GM12878 (cell line): ENCODE results near the gene CCIN. TPM values are rescaled to one million over a fixed set of nuclear protein-coding genes. Genes with fewer than 3 reads are reported as not detected.
"Not testable (repeated sequence)": the region's sequence is repeated elsewhere in the genome, so short reads cannot be mapped to it uniquely, and the experiment has no call there.

ENCODE experiments used
- ATAC-seq: fragments of 200-7000 bp; cut with Tn5 transposase; 3 replicates; pipeline ENCODE4 v1.9.1; 2020; ENCODE audit warnings: mild to moderate bottlenecking, moderate library complexity
- BruUV-seq: library from RNA; stranded (reverse); fragments of 400-500 nt; replicated peaks from 2 replicates; lab custom pipeline; 2021; lab: Mats Ljungman, UMichigan
- CTCF ChIA-PET: fragments of 300-600 bp; sonication (Branson Sonifier 250); formaldehyde crosslinking; extraction: SDS; loops from one replicate; lab custom pipeline; 2021; ENCODE audit warnings: inconsistent platforms; lab: Yijun Ruan, JAX
- POLR2A ChIA-PET: fragments of 350-600 bp; formaldehyde crosslinking; extraction: SDS; loops from one replicate; lab custom pipeline; 2021; ENCODE audit warnings: inconsistent platforms; lab: Charles Lee
- RAD21 ChIA-PET: fragments of 300-600 bp; sonication (Branson Sonifier 250); formaldehyde crosslinking; loops from one replicate; lab custom pipeline; 2023; ENCODE audit warnings: antibody characterized with exemption; ENCODE audit not compliant: unreplicated experiment; lab: Charles Lee
- SMC1A ChIA-PET: fragments of 300-600 bp; sonication (Branson Sonifier 250); formaldehyde crosslinking; loops from one replicate; lab custom pipeline; 2023; ENCODE audit not compliant: unreplicated experiment, uncharacterized antibody; lab: Charles Lee
- DNase-seq: peaks from one replicate; pipeline ENCODE4 v3.0.0-alpha.2; 2011; ENCODE audit warnings: low read depth, low spot score
- FAIRE-seq: peaks from 3 replicates; lab custom pipeline; 2011; peaks lifted over from hg19 to GRCh38; lab: Jason Lieb, UNC
- H2AFZ ChIP-seq: 2 replicates; pipeline ENCODE4 v1.6.0; 2011; ENCODE audit warnings: low read depth, low read length, control low read depth; ENCODE audit not compliant: control insufficient read depth
- H3K27ac ChIP-seq: 2 replicates; pipeline ENCODE4 v1.5.1; 2011; ENCODE audit warnings: control low read depth; ENCODE audit not compliant: control insufficient read depth, insufficient read depth
- H3K27me3 ChIP-seq, 2 experiments: replicated peaks in 1 of 2; 2 replicates each; pipeline versions ENCODE4 v1.6.0 to v1.6.1; 2011; ENCODE audit warnings: low read length in 1 of 2; ENCODE audit not compliant: control insufficient read depth in 2 of 2, insufficient read depth in 2 of 2
- H3K36me3 ChIP-seq, 2 experiments: 2 replicates each; pipeline ENCODE4 v1.5.1; 2011; ENCODE audit warnings: low read length in 1 of 2; ENCODE audit not compliant: control insufficient read depth in 2 of 2, insufficient read depth in 2 of 2
- H3K4me1 ChIP-seq: 2 replicates; pipeline ENCODE4 v1.6.1; 2011; ENCODE audit warnings: mild to moderate bottlenecking, low read length, moderate library complexity, mixed read lengths; ENCODE audit not compliant: control insufficient read depth, insufficient read depth
- H3K4me2 ChIP-seq: 2 replicates; pipeline ENCODE4 v1.6.0; 2011; ENCODE audit warnings: control low read depth; ENCODE audit not compliant: control insufficient read depth, insufficient read depth
- H3K4me3 ChIP-seq: fragments of 200-600 bp; sonication (generic); 2 replicates; pipeline ENCODE4 v1.5.1; 2016
- H3K79me2 ChIP-seq: 2 replicates; pipeline ENCODE4 v1.6.0; 2011; ENCODE audit warnings: low read length; ENCODE audit not compliant: control insufficient read depth, insufficient read depth
- H3K9ac ChIP-seq: 2 replicates; pipeline ENCODE4 v1.8.0; 2011; ENCODE audit warnings: low read length, control low read depth, mixed read lengths; ENCODE audit not compliant: control insufficient read depth, insufficient read depth
- H3K9me3 ChIP-seq: replicated peaks from 3 replicates; pipeline ENCODE4 v1.5.1; 2011; ENCODE audit warnings: mild to moderate bottlenecking, low read length; ENCODE audit not compliant: control insufficient read depth, insufficient read depth
- H4K20me1 ChIP-seq: 2 replicates; pipeline ENCODE4 v1.6.0; 2011; ENCODE audit not compliant: control insufficient read depth, insufficient read depth
- BRCA1 ChIP-seq: IDR thresholded peaks from 2 replicates; pipeline ENCODE4 v1.6.1; 2011; ENCODE audit warnings: low read depth, low read length, improper control_type of control experiment
- GABPA ChIP-seq: IDR thresholded peaks from 2 replicates; pipeline ENCODE4 v1.6.1; 2014; ENCODE audit warnings: antibody characterized with exemption, low read depth, mild to moderate bottlenecking, inconsistent platforms
- JUNB ChIP-seq: IDR thresholded peaks from 2 replicates; pipeline ENCODE4 v1.6.1; 2016; ENCODE audit warnings: antibody characterized with exemption, mild to moderate bottlenecking
- MYB ChIP-seq: fragments of 150-350 bp; IDR thresholded peaks from 2 replicates; pipeline ENCODE4 v1.6.1; 2014; ENCODE audit warnings: mild to moderate bottlenecking, low read depth, low read length, borderline replicate concordance
- SRF ChIP-seq, 2 experiments: IDR thresholded peaks; 2 replicates each; pipeline ENCODE4 v1.6.1; 2011; ENCODE audit warnings: low read depth in 2 of 2, low read length in 2 of 2, mild to moderate bottlenecking in 1 of 2, moderate library complexity in 1 of 2
- TARDBP ChIP-seq: IDR thresholded peaks from 2 replicates; pipeline ENCODE4 v1.6.1; 2016; ENCODE audit warnings: borderline replicate concordance
- WGBS: methylation state at CpG from one replicate; pipeline ENCODE4 v1.1.6; 2016; ENCODE audit warnings: low lambda C conversion rate; ENCODE audit not compliant: insufficient replicate concordance, insufficient coverage; ENCODE audit errors: missing lambda C conversion rate; 5-methylcytosine and 5-hydroxymethylcytosine counted together
- in situ Hi-C: fragments of 300-500 bp; cut with MboI; formaldehyde crosslinking; loops from 9 replicates; pipeline ENCODE4 v1.14.3; 2018; ENCODE audit warnings: mixed read lengths
- intact Hi-C: fragments of 100-400 bp; cut with micrococcal nuclease; formaldehyde crosslinking; loops from one replicate; pipeline ENCODE4 v1.14.2; 2022; ENCODE audit not compliant: unreplicated experiment
- polyA plus RNA-seq, 11 experiments: library from polyadenylated mRNA; depleted of rRNA in 4 of 11; unstranded in 6 of 11; stranded (reverse) in 5 of 11; fragments of >200 nt; fragmentation: Nextera tagmentation in 4 of 11; fragmentation: Illumina TruSeq in 1 of 11; extraction: Ambion mirVana in 4 of 11; extraction: Trizol in 1 of 11; gene quantifications; 1 replicate in 1 of 11; 2 replicates in 10 of 11; pipeline versions ENCODE4 v1.2.1 to v1.2.3, GENCODE V29; 2011 to 2016; ENCODE audit warnings: inconsistent platforms in 2 of 11, missing spikeins in 2 of 11, low read depth in 1 of 11
- total RNA-seq, 4 experiments: library from RNA; depleted of rRNA in 3 of 4; stranded (reverse); fragments of >200 nt in 3 of 4; fragmentation: Illumina TruSeq in 1 of 4; extraction: Trizol in 1 of 4; gene quantifications; 2 replicates each; pipeline versions ENCODE4 v1.2.1 to v1.2.3, GENCODE V29; 2013 to 2021
- TF ChIP-seq, protein P1 (sequence below): IDR thresholded peaks from 2 replicates; pipeline ENCODE4 v1.6.1; 2012; ENCODE audit warnings: low read depth, low read length, improper control_type of control experiment
- TF ChIP-seq, protein P2 (sequence below): fragments of 450-650 bp; IDR thresholded peaks from 2 replicates; pipeline ENCODE4 v1.6.1; 2016; ENCODE audit warnings: mild to moderate bottlenecking, moderate library complexity, borderline replicate concordance
- TF ChIP-seq, protein P3 (sequence below): fragments of 450-650 bp; conservative IDR thresholded peaks from 2 replicates; pipeline ENCODE4 v1.6.1; 2017; ENCODE audit warnings: mild to moderate bottlenecking, moderate library complexity

Gene CCIN
- total and polyA plus RNA-seq, 10 of the 15 experiments (the other 5 are each of a cell fraction or from before 2014, with no cell fraction given): not detected

DNA sequence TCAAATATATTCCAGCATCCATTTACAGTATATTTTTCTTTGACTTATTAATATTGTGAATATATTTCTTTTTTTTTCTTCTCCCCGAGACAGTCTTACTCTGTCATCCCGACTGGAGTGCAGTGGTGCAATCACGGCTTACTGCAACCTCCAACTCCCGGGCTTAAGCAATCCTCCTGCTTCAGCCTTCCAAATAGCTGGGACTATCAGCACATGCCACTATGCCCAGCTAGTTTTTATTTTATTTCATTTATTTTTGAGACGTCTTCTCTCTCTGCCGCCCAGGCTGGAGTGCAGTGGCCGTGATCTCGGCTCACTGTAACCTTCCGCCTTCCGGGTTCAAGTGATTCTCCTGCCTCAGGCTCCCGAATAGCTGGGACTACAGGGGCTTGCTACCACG, 40.0 kb upstream of the CCIN start:
- no peak for TF ChIP-seq TARDBP
- no peak for TF ChIP-seq SRF (IDR thresholded peaks at IDR 0.05; ENCODE audit: low read depth in 2 of 2, low read length in 2 of 2)
- TF ChIP-seq JUNB: no peak
- TF ChIP-seq, protein P1, sequence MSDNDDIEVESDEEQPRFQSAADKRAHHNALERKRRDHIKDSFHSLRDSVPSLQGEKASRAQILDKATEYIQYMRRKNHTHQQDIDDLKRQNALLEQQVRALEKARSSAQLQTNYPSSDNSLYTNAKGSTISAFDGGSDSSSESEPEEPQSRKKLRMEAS: no peak
- TF ChIP-seq, protein P2, sequence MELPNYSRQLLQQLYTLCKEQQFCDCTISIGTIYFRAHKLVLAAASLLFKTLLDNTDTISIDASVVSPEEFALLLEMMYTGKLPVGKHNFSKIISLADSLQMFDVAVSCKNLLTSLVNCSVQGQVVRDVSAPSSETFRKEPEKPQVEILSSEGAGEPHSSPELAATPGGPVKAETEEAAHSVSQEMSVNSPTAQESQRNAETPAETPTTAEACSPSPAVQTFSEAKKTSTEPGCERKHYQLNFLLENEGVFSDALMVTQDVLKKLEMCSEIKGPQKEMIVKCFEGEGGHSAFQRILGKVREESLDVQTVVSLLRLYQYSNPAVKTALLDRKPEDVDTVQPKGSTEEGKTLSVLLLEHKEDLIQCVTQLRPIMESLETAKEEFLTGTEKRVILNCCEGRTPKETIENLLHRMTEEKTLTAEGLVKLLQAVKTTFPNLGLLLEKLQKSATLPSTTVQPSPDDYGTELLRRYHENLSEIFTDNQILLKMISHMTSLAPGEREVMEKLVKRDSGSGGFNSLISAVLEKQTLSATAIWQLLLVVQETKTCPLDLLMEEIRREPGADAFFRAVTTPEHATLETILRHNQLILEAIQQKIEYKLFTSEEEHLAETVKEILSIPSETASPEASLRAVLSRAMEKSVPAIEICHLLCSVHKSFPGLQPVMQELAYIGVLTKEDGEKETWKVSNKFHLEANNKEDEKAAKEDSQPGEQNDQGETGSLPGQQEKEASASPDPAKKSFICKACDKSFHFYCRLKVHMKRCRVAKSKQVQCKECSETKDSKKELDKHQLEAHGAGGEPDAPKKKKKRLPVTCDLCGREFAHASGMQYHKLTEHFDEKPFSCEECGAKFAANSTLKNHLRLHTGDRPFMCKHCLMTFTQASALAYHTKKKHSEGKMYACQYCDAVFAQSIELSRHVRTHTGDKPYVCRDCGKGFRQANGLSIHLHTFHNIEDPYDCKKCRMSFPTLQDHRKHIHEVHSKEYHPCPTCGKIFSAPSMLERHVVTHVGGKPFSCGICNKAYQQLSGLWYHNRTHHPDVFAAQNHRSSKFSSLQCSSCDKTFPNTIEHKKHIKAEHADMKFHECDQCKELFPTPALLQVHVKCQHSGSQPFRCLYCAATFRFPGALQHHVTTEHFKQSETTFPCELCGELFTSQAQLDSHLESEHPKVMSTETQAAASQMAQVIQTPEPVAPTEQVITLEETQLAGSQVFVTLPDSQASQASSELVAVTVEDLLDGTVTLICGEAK: no peak
- TF ChIP-seq GABPA: no peak
- TF ChIP-seq MYB: no peak
- TF ChIP-seq BRCA1: no peak
- TF ChIP-seq, protein P3, sequence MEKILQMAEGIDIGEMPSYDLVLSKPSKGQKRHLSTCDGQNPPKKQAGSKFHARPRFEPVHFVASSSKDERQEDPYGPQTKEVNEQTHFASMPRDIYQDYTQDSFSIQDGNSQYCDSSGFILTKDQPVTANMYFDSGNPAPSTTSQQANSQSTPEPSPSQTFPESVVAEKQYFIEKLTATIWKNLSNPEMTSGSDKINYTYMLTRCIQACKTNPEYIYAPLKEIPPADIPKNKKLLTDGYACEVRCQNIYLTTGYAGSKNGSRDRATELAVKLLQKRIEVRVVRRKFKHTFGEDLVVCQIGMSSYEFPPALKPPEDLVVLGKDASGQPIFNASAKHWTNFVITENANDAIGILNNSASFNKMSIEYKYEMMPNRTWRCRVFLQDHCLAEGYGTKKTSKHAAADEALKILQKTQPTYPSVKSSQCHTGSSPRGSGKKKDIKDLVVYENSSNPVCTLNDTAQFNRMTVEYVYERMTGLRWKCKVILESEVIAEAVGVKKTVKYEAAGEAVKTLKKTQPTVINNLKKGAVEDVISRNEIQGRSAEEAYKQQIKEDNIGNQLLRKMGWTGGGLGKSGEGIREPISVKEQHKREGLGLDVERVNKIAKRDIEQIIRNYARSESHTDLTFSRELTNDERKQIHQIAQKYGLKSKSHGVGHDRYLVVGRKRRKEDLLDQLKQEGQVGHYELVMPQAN: no peak
- ChIA-PET POLR2A (no interaction called here), CTCF (no interaction called here), SMC1A (no interaction called here), RAD21 (no interaction called here)
- Histone ChIP-seq H3K4me2 (no peak overlapping the region), H3K79me2 (no peaks in the 10 kb centered on the region), H3K4me1 (no peaks in the 10 kb centered on the region; the same call in 1 of the 2 replicates), H3K4me3 (no peak overlapping the region), H2AFZ (no peak overlapping the region), H3K27me3 (no peaks in the 10 kb centered on the region), H4K20me1 (no peaks in the 10 kb centered on the region), H3K9ac (no peak overlapping the region), H3K36me3 (no peaks in the 10 kb centered on the region), H3K27ac (no peak overlapping the region), H3K9me3 (no peaks in the 10 kb centered on the region)
- no TSS peak for BruUV-seq
- 90% methylated on average over 12 of the region's 12 CpGs for whole genome bisulfite sequencing
- in situ Hi-C loops: no loop called here
- ATAC-seq (no peak), FAIRE-seq (no peak), DNase-seq (no peak)
- intact Hi-C loops: no loop called here

DNA sequence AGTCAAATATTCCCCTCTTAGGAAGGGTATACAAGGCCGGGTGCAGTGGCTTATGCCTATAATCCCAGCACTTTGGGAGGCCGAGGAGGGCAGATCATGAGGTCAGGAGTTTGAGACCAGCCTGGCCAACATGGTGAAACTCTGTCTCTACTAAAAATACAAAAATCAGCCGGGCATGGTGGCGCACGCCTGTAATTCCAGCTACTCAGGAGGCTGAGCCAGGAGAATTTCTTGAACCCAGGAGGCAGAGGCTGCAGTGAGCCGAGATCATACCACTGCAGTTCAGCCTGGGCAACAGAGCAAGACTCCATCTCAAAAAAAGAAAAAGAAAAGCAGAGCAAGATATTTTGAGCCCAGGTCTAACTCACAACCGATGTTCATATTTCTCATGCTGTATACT, 37.5 kb upstream of the CCIN start:
- SMC1A ChIA-PET, intact Hi-C loops: not testable (repeated sequence)
- POLR2A ChIA-PET: interaction anchor here (0.6 kb wide), 1 partner anchor 162 kb away, joined by 6 read pairs; no protein-coding TSS in a partner anchor

More for the DNA sequence above, 37.5 kb upstream of the CCIN start:
- H3K9ac ChIP-seq, H4K20me1 ChIP-seq, RAD21 ChIA-PET, BruUV-seq, H3K36me3 ChIP-seq, H3K4me1 ChIP-seq, H3K4me3 ChIP-seq, H3K27me3 ChIP-seq, H3K9me3 ChIP-seq, ATAC-seq, H3K4me2 ChIP-seq, FAIRE-seq, DNase-seq, H2AFZ ChIP-seq, in situ Hi-C loops, H3K79me2 ChIP-seq, H3K27ac ChIP-seq: not testable (repeated sequence)
- CTCF ChIA-PET: interaction anchor here (1.4 to 2.7 kb wide), 2 partner anchors 28 to 34 kb away, joined by 6 to 10 read pairs; no protein-coding TSS in a partner anchor
- 60% methylated on average over 7 of the region's 7 CpGs for WGBS
